ENCODE data around the gene CPNE2. TPM values are rescaled to one million over a fixed set of nuclear protein-coding genes. Genes with fewer than 3 reads are reported as not detected.

The CPNE2 gene
- total RNA-seq, 1 experiment from 2014 or later = 5.1 TPM

- no peaks in the 10 kb centered on the region for H4K20me1 ChIP-seq (ENCODE audit: insufficient read depth, low read depth, low read length)
- H2AFZ ChIP-seq (ENCODE audit: low read length) = no peak overlapping the region
- no peaks in the 10 kb centered on the region for H3K27me3 ChIP-seq (ENCODE audit: low read length)
- H3K4me1 ChIP-seq (ENCODE audit: low read length) = no peaks in the 10 kb centered on the region
- H3K79me2 ChIP-seq (ENCODE audit: low read length) = no peaks in the 10 kb centered on the region
- H3K4me2 ChIP-seq (ENCODE audit: low read depth, low read length, poor library complexity, severe bottlenecking) = no peak overlapping the region
- H3K9me3 ChIP-seq (ENCODE audit: low read length) = no peaks in the 10 kb centered on the region
- H3K36me3 ChIP-seq (ENCODE audit: insufficient read depth, low read length) = no peaks in the 10 kb centered on the region
- no peaks in the 10 kb centered on the region for H3K9me2 ChIP-seq (replicated peaks; ENCODE audit: insufficient read depth, low read length)
- H3K4me3 ChIP-seq (ENCODE audit: low read length) = no peak overlapping the region
- no peak for DNase-seq
- H3K27ac ChIP-seq (ENCODE audit: low read length) = no peak overlapping the region
- H3K9ac ChIP-seq (ENCODE audit: low read length) = no peak overlapping the region
Observed at GRCh38 chr16:57127037-57127763, 34.8 kb downstream of the CPNE2 start.

- no peaks in the 10 kb centered on the region for H3K4me1 ChIP-seq (ENCODE audit: low read length)
- DNase-seq = no peak
- no peaks in the 10 kb centered on the region for H3K79me2 ChIP-seq (ENCODE audit: low read length)
- H4K20me1 ChIP-seq (ENCODE audit: insufficient read depth, low read depth, low read length) = no peaks in the 10 kb centered on the region
- H2AFZ ChIP-seq (ENCODE audit: low read length) = no peak overlapping the region
- no peak overlapping the region for H3K27ac ChIP-seq (ENCODE audit: low read length)
- no peak overlapping the region for H3K4me2 ChIP-seq (ENCODE audit: low read depth, low read length, poor library complexity, severe bottlenecking)
- H3K36me3 ChIP-seq (ENCODE audit: insufficient read depth, low read length) = no peaks in the 10 kb centered on the region
- H3K9ac ChIP-seq (ENCODE audit: low read length) = no peak overlapping the region
- no peaks in the 10 kb centered on the region for H3K9me2 ChIP-seq (replicated peaks; ENCODE audit: insufficient read depth, low read length)
- no peaks in the 10 kb centered on the region for H3K9me3 ChIP-seq (ENCODE audit: low read length)
- no peaks in the 10 kb centered on the region for H3K27me3 ChIP-seq (ENCODE audit: low read length)
- H3K4me3 ChIP-seq (ENCODE audit: low read length) = no peak overlapping the region
Observed at GRCh38 chr16:57127836-57128235, 35.5 kb downstream of the CPNE2 start.

- Histone ChIP-seq H3K79me2 (ENCODE audit: low read length) (no peaks in the 10 kb centered on the region), H3K9ac (ENCODE audit: low read length) (no peak overlapping the region), H4K20me1 (ENCODE audit: insufficient read depth, low read depth, low read length) (no peaks in the 10 kb centered on the region), H3K27me3 (ENCODE audit: low read length) (no peaks in the 10 kb centered on the region), H3K4me2 (ENCODE audit: low read depth, low read length, poor library complexity, severe bottlenecking) (no peak overlapping the region), H3K9me3 (ENCODE audit: low read length) (no peaks in the 10 kb centered on the region), H3K9me2 (replicated peaks; ENCODE audit: insufficient read depth, low read length) (no peaks in the 10 kb centered on the region), H3K4me1 (ENCODE audit: low read length) (no peaks in the 10 kb centered on the region), H2AFZ (ENCODE audit: low read length) (no peak overlapping the region), H3K36me3 (ENCODE audit: insufficient read depth, low read length) (no peaks in the 10 kb centered on the region), H3K27ac (ENCODE audit: low read length) (no peak overlapping the region), H3K4me3 (ENCODE audit: low read length) (no peak overlapping the region)
- no peak for DNase-seq
Observed at GRCh38 chr16:57128771-57129389, 36.5 kb downstream of the CPNE2 start.

- H3K79me2 ChIP-seq (ENCODE audit: low read length) = no peaks in the 10 kb centered on the region
- H2AFZ ChIP-seq (ENCODE audit: low read length) = no peak overlapping the region
- H3K4me1 ChIP-seq (ENCODE audit: low read length) = no peaks in the 10 kb centered on the region
- no peaks in the 10 kb centered on the region for H4K20me1 ChIP-seq (ENCODE audit: insufficient read depth, low read depth, low read length)
- H3K9me3 ChIP-seq (ENCODE audit: low read length) = no peaks in the 10 kb centered on the region
- H3K36me3 ChIP-seq (ENCODE audit: insufficient read depth, low read length) = no peaks in the 10 kb centered on the region
- H3K4me2 ChIP-seq (ENCODE audit: low read depth, low read length, poor library complexity, severe bottlenecking) = no peak overlapping the region
- no peaks in the 10 kb centered on the region for H3K27me3 ChIP-seq (ENCODE audit: low read length)
- no peak overlapping the region for H3K9ac ChIP-seq (ENCODE audit: low read length)
- H3K9me2 ChIP-seq (replicated peaks; ENCODE audit: insufficient read depth, low read length) = no peaks in the 10 kb centered on the region
- no peak overlapping the region for H3K4me3 ChIP-seq (ENCODE audit: low read length)
- no peak overlapping the region for H3K27ac ChIP-seq (ENCODE audit: low read length)
- DNase-seq = no peak
Observed at GRCh38 chr16:57130950-57131321, 38.6 kb downstream of the CPNE2 start.

- Histone ChIP-seq H3K27ac (ENCODE audit: low read length) (no peak overlapping the region), H3K9ac (ENCODE audit: low read length) (no peak overlapping the region), H2AFZ (ENCODE audit: low read length) (no peak overlapping the region), H3K9me2 (replicated peaks; ENCODE audit: insufficient read depth, low read length) (no peaks in the 10 kb centered on the region), H3K79me2 (ENCODE audit: low read length) (no peaks in the 10 kb centered on the region), H3K4me1 (ENCODE audit: low read length) (no peaks in the 10 kb centered on the region), H3K27me3 (ENCODE audit: low read length) (no peaks in the 10 kb centered on the region), H3K9me3 (ENCODE audit: low read length) (no peaks in the 10 kb centered on the region), H3K4me2 (ENCODE audit: low read depth, low read length, poor library complexity, severe bottlenecking) (no peak overlapping the region), H3K4me3 (ENCODE audit: low read length) (no peak overlapping the region), H3K36me3 (ENCODE audit: insufficient read depth, low read length) (no peaks in the 10 kb centered on the region), H4K20me1 (ENCODE audit: insufficient read depth, low read depth, low read length) (no peaks in the 10 kb centered on the region)
- no peak for DNase-seq
Observed at GRCh38 chr16:57131351-57131970, 39.1 kb downstream of the CPNE2 start.

- H3K27ac ChIP-seq (ENCODE audit: low read length) = no peak overlapping the region
Observed at GRCh38 chr16:57132470-57132869, 40.1 kb downstream of the CPNE2 start.

GRCh38 chr16:57133031-57133430 is 40.6 kb downstream of the CPNE2 start:
- Histone ChIP-seq H3K27ac (ENCODE audit: low read length) (no peak overlapping the region), H3K27me3 (ENCODE audit: low read length) (no peaks in the 10 kb centered on the region), H3K4me3 (ENCODE audit: low read length) (no peak overlapping the region), H3K4me1 (ENCODE audit: low read length) (no peaks in the 10 kb centered on the region), H3K9ac (ENCODE audit: low read length) (no peak overlapping the region), H3K4me2 (ENCODE audit: low read depth, low read length, poor library complexity, severe bottlenecking) (no peak overlapping the region), H2AFZ (ENCODE audit: low read length) (no peak overlapping the region), H4K20me1 (ENCODE audit: insufficient read depth, low read depth, low read length) (no peaks in the 10 kb centered on the region), H3K9me3 (ENCODE audit: low read length) (no peaks in the 10 kb centered on the region), H3K9me2 (replicated peaks; ENCODE audit: insufficient read depth, low read length) (no peaks in the 10 kb centered on the region), H3K36me3 (ENCODE audit: insufficient read depth, low read length) (no peaks in the 10 kb centered on the region), H3K79me2 (ENCODE audit: low read length) (no peaks in the 10 kb centered on the region)
- no peak for DNase-seq

More at GRCh38 chr16:57132470-57132869, 40.1 kb downstream of the CPNE2 start:
- H3K9ac ChIP-seq (ENCODE audit: low read length) = no peak overlapping the region
- no peak overlapping the region for H2AFZ ChIP-seq (ENCODE audit: low read length)
- no peaks in the 10 kb centered on the region for H3K79me2 ChIP-seq (ENCODE audit: low read length)
- H3K4me2 ChIP-seq (ENCODE audit: low read depth, low read length, poor library complexity, severe bottlenecking) = no peak overlapping the region
- DNase-seq = no peak
- no peak overlapping the region for H3K4me3 ChIP-seq (ENCODE audit: low read length)
- H4K20me1 ChIP-seq (ENCODE audit: insufficient read depth, low read depth, low read length) = no peaks in the 10 kb centered on the region
- no peaks in the 10 kb centered on the region for H3K36me3 ChIP-seq (ENCODE audit: insufficient read depth, low read length)
- H3K9me2 ChIP-seq (replicated peaks; ENCODE audit: insufficient read depth, low read length) = no peaks in the 10 kb centered on the region
- H3K4me1 ChIP-seq (ENCODE audit: low read length) = no peaks in the 10 kb centered on the region
- H3K27me3 ChIP-seq (ENCODE audit: low read length) = no peaks in the 10 kb centered on the region
- H3K9me3 ChIP-seq (ENCODE audit: low read length) = no peaks in the 10 kb centered on the region

- DNase-seq = no peak
- H3K4me3 ChIP-seq (ENCODE audit: low read length) = no peak overlapping the region
- no peaks in the 10 kb centered on the region for H3K9me2 ChIP-seq (replicated peaks; ENCODE audit: insufficient read depth, low read length)
- H3K4me1 ChIP-seq (ENCODE audit: low read length) = no peaks in the 10 kb centered on the region
- H2AFZ ChIP-seq (ENCODE audit: low read length) = no peak overlapping the region
- H3K79me2 ChIP-seq (ENCODE audit: low read length) = no peaks in the 10 kb centered on the region
- H3K9me3 ChIP-seq (ENCODE audit: low read length) = no peaks in the 10 kb centered on the region
- H4K20me1 ChIP-seq (ENCODE audit: insufficient read depth, low read depth, low read length) = no peaks in the 10 kb centered on the region
- H3K36me3 ChIP-seq (ENCODE audit: insufficient read depth, low read length) = no peaks in the 10 kb centered on the region
- no peaks in the 10 kb centered on the region for H3K27me3 ChIP-seq (ENCODE audit: low read length)
- no peak overlapping the region for H3K9ac ChIP-seq (ENCODE audit: low read length)
- H3K27ac ChIP-seq (ENCODE audit: low read length) = no peak overlapping the region
- no peak overlapping the region for H3K4me2 ChIP-seq (ENCODE audit: low read depth, low read length, poor library complexity, severe bottlenecking)
Observed at GRCh38 chr16:57133886-57134285, 41.5 kb downstream of the CPNE2 start.

Measured in Karpas-422 (cell line).